Measurements from ENCODE around the gene SHC3. TPM values are rescaled to one million over a fixed set of nuclear protein-coding genes. Genes with fewer than 3 reads are reported as not detected.
A peak's percentile ranks its signal among the peaks of the same experiment; 100 is the strongest.

Gene SHC3
- total RNA-seq, 2 donors from 2014 or later, result not detected

GRCh38 chr9:89178830-89179539, 367 bp upstream of the SHC3 start:
- Mint-ChIP-seq H3K27me3 (peaks cover 42 to 59% of the 10 kb centered on the region in 2 donors), H3K27ac (no peak overlapping the region), H3K4me1 (ENCODE audit: low read depth in 2 of 2) (peaks cover 13 to 16% of the 10 kb centered on the region in 2 donors), H3K36me3 (peaks cover 6% of the 10 kb centered on the region), H3K4me3 (peak overlapping the region; percentile 74), H3K9me3 (no peaks in the 10 kb centered on the region)
- ATAC-seq (no peak), DNase-seq (ENCODE audit: low spot score) (no peak)

DNA sequence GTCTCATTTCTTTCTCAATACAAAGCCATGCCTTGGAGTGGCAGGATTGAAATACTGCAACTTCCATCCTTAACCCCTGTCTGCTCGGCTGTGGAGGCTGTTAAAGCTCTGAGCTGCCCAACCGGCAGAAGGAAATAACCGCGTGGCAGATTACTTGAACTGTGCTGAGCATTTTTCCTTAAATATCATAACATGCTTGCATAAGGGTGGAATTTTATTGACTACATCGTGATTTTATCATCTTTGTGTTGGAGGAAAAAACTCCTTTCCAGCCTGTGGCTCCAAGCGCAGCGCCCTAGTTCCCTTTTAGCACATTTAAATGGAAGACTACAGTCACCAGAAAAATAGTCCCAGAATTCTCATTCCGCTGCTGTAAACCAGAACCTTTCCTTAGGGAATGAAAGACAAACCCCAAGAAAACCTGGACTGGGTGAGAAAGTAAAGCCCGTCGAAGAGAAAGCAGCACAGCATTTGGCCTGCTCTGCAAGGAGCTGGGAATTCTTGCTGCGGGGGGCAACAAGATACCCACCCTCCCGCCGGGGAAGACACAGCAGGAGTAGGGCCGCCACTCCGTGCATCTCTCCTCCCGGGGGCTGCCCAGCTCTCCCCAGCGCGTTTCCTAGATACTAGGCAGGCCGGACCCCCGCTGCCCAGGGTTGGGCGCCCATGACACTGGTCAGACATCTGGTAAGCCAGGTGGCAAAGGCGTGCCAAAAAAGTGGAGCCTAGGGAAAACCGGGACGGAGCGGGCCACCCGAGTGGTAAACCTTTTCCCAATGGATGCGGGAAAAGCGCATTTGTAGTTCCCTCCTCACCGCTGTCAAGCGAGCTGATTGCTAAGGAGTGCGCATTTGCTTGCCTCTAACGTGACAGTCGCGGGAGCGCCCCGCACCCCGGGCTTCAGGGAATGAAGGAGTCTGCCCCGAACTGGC, 1.3 kb downstream of the SHC3 start:
- no peak overlapping the region for H3K27ac Mint-ChIP-seq
- ATAC-seq (no peak), DNase-seq (ENCODE audit: low spot score) (no peak)
- H3K4me1 Mint-ChIP-seq (ENCODE audit: low read depth in 2 of 2), result peaks cover 13 to 16% of the 10 kb centered on the region in 2 donors
- peaks cover 6% of the 10 kb centered on the region for H3K36me3 Mint-ChIP-seq
- H3K9me3 Mint-ChIP-seq, result no peaks in the 10 kb centered on the region
- H3K27me3 Mint-ChIP-seq, result peaks cover 39 to 66% of the 10 kb centered on the region in 2 donors
- H3K4me3 Mint-ChIP-seq, result no peak overlapping the region

GRCh38 chr9:89175828-89176261, 2.8 kb downstream of the SHC3 start:
- no peaks in the 10 kb centered on the region for H3K9me3 Mint-ChIP-seq
- peaks cover 6% of the 10 kb centered on the region for H3K36me3 Mint-ChIP-seq
- H3K27me3 Mint-ChIP-seq, result peaks cover 42 to 74% of the 10 kb centered on the region in 2 donors
- H3K4me1 Mint-ChIP-seq (ENCODE audit: low read depth in 2 of 2), result peaks cover 13 to 16% of the 10 kb centered on the region in 2 donors
- no peak overlapping the region for H3K4me3 Mint-ChIP-seq
- no peak for ATAC-seq
- no peak for DNase-seq (ENCODE audit: low spot score)
- H3K27ac Mint-ChIP-seq, result no peak overlapping the region

DNA sequence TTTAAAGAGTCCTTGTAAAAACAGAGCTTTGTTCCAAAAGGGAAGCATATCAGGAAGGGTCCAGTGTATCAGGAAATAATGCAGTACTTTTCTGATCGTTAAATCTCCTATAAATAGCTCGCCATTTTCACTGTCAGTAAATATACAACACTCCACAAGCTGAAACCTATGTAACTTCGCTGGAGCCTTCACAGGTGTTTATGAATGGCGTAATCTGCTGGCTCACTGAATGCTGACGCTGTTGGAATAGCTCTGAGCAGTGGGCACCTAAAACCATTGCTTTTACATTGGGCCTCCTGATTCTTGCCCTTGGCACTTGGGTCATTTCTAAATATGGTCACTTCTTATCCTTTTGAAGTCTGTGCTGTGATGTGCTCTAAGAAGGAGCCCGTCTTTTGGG, 4.3 kb downstream of the SHC3 start:
- Mint-ChIP-seq H3K27me3 (peaks cover 35 to 60% of the 10 kb centered on the region in 2 donors), H3K36me3 (peaks cover 6% of the 10 kb centered on the region), H3K4me3 (no peak overlapping the region), H3K4me1 (ENCODE audit: low read depth in 2 of 2) (peaks cover 4 to 6% of the 10 kb centered on the region in 2 donors), H3K9me3 (no peaks in the 10 kb centered on the region), H3K27ac (no peak overlapping the region)
- no peak for ATAC-seq
- DNase-seq (ENCODE audit: low spot score), result no peak

DNA sequence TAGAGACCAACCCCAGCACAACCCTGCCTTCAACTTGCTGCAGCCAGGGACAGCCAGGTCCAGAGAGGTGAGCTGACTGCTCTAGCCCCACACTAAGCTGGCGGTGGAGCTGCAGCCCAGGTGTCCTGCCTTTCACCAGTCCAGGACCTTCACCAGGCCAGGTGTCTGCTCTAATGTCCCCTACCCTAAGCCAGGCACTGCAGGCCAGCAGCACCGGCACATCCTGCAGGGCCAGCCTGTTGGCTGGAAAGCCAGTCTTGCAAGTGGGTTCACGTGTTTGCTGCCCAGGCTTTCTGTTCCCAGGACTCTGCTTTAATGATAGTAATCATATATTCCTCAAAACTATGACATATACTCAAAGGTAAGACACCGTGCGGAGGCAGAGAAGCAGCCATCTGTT, 5.5 kb downstream of the SHC3 start:
- ATAC-seq (peak in 1 of 2 donors; percentile 48), DNase-seq (ENCODE audit: low spot score) (no peak)
- no peak overlapping the region for H3K4me3 Mint-ChIP-seq
- H3K27me3 Mint-ChIP-seq, result peaks cover 30 to 51% of the 10 kb centered on the region in 2 donors
- no peaks in the 10 kb centered on the region for H3K36me3 Mint-ChIP-seq
- no peak overlapping the region for H3K27ac Mint-ChIP-seq
- H3K9me3 Mint-ChIP-seq, result no peaks in the 10 kb centered on the region
- H3K4me1 Mint-ChIP-seq (ENCODE audit: low read depth in 2 of 2), result no peaks in the 10 kb centered on the region

DNA sequence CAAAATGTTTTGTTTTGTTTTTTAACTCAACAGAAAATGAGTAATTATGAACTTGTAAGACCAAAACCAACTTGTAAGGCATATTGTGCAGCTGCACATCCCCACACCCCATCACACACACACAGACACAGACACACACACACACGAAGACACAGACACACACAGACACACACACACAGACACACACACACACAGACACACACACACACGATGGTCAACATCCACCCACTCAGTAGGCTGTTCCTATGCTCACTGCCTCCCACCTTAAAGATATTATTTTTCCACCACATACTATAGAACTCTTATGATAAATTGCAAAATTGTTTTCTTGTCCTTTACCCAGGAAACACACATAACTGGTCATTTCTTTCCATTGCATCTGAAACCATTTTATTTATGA, 6.2 kb downstream of the SHC3 start:
- Mint-ChIP-seq H3K27ac (no peak overlapping the region), H3K36me3 (no peaks in the 10 kb centered on the region), H3K4me3 (no peak overlapping the region), H3K9me3 (no peaks in the 10 kb centered on the region), H3K27me3 (peaks cover 30 to 51% of the 10 kb centered on the region in 2 donors), H3K4me1 (ENCODE audit: low read depth in 2 of 2) (no peaks in the 10 kb centered on the region)
- DNase-seq (ENCODE audit: low spot score) (no peak), ATAC-seq (no peak)

DNA sequence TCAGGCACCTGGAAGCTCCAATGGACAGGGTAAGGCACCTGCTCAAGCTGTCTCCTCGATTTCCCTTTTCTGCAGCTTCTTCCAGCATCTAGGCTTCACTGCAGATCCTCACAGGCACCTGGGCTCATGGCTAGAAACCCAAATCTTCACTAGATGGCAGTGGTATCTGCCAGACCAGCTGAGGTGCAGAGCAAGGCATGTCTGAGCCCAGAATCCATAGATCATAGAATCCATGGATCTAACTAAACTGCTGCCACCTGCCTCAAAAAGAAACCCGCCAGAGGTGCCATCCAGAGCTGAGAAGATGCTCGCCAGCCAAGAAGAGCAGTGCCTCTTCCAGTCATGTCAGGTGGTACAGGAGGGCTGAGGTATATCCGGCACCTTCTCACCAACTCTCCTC, 6.9 kb downstream of the SHC3 start:
- peaks cover 31 to 51% of the 10 kb centered on the region in 2 donors for H3K27me3 Mint-ChIP-seq
- ATAC-seq (no peak), DNase-seq (ENCODE audit: low spot score) (no peak)
- H3K36me3 Mint-ChIP-seq, result no peaks in the 10 kb centered on the region
- no peak overlapping the region for H3K4me3 Mint-ChIP-seq
- H3K27ac Mint-ChIP-seq, result no peak overlapping the region
- H3K9me3 Mint-ChIP-seq, result no peaks in the 10 kb centered on the region
- no peaks in the 10 kb centered on the region for H3K4me1 Mint-ChIP-seq (ENCODE audit: low read depth in 2 of 2)

GRCh38 chr9:89171231-89171630, 7.4 kb downstream of the SHC3 start:
- no peak for ATAC-seq
- no peak for DNase-seq (ENCODE audit: low spot score)
- no peaks in the 10 kb centered on the region for H3K36me3 Mint-ChIP-seq
- H3K4me1 Mint-ChIP-seq (ENCODE audit: low read depth in 2 of 2), result no peaks in the 10 kb centered on the region
- H3K9me3 Mint-ChIP-seq, result no peaks in the 10 kb centered on the region
- no peak overlapping the region for H3K27ac Mint-ChIP-seq
- no peak overlapping the region for H3K4me3 Mint-ChIP-seq
- H3K27me3 Mint-ChIP-seq, result peaks cover 33 to 51% of the 10 kb centered on the region in 2 donors

DNA sequence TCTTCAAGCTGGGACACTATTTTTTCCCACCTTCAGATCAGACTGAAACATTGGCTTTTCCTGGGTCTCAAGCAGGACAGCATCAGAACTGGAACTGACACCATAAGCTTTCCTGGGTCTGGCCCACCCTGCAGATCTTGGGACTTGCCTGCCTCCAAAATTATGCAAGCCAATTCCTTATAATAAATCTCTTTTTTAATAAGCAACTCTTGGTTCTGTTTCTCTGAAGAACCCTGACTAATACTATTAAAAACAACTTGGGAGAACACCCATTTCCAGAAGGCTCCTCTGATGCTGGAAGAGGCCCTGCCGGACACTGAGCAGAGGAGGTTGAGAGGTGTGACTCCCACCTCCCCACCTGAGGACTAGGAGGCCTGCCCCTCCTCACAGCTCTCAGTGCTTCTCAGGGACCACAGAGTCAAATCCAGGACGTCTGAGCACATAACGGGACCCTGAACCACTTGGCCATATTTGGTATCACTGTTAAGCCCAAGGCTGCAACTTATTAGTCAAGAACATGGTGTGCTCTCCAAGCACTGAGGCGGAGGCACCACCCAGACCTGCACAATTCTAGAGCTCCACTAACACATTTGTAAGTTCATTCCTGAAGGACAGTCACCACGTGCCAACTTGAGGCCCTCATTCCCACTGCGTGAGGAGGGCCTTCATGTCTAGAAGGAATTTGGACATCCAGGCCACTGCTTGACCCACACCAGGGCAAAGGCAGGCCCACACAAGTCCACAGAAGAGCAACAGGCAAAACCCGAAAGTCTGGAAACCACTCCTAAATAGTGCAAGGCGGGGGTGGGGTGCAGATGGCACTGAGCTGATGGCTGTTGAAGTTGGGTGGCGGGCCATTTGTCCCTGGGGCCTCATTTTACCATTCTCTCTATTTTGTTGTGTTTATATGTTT, 9.5 kb downstream of the SHC3 start:
- H3K9me3 Mint-ChIP-seq, result no peaks in the 10 kb centered on the region
- H3K27ac Mint-ChIP-seq, result no peak overlapping the region
- DNase-seq (ENCODE audit: low spot score), result no peak
- H3K4me3 Mint-ChIP-seq, result no peak overlapping the region
- no peak for ATAC-seq
- H3K27me3 Mint-ChIP-seq, result peaks cover 27 to 52% of the 10 kb centered on the region in 2 donors
- H3K36me3 Mint-ChIP-seq, result no peaks in the 10 kb centered on the region
- no peaks in the 10 kb centered on the region for H3K4me1 Mint-ChIP-seq (ENCODE audit: low read depth in 2 of 2)

GRCh38 chr9:89167788-89168187, 10.8 kb downstream of the SHC3 start:
- Mint-ChIP-seq H3K4me1 (ENCODE audit: low read depth in 2 of 2) (no peaks in the 10 kb centered on the region), H3K27me3 (peaks cover 27 to 46% of the 10 kb centered on the region in 2 donors)

GRCh38 chr9:89166852-89167251, 11.8 kb downstream of the SHC3 start:
- Mint-ChIP-seq H3K36me3 (no peaks in the 10 kb centered on the region), H3K27me3 (peaks cover 18 to 37% of the 10 kb centered on the region in 2 donors), H3K27ac (no peak overlapping the region), H3K9me3 (no peaks in the 10 kb centered on the region), H3K4me3 (no peak overlapping the region), H3K4me1 (ENCODE audit: low read depth in 2 of 2) (no peaks in the 10 kb centered on the region)
- ATAC-seq (no peak), DNase-seq (ENCODE audit: low spot score) (no peak)

More at GRCh38 chr9:89167788-89168187, 10.8 kb downstream of the SHC3 start:
- DNase-seq (ENCODE audit: low spot score) (no peak), ATAC-seq (no peak)
- no peak overlapping the region for H3K4me3 Mint-ChIP-seq
- no peaks in the 10 kb centered on the region for H3K36me3 Mint-ChIP-seq
- no peaks in the 10 kb centered on the region for H3K9me3 Mint-ChIP-seq
- H3K27ac Mint-ChIP-seq, result no peak overlapping the region

GRCh38 chr9:89165880-89166279, 12.7 kb downstream of the SHC3 start:
- ATAC-seq (no peak), DNase-seq (ENCODE audit: low spot score) (no peak)
- Mint-ChIP-seq H3K36me3 (no peaks in the 10 kb centered on the region), H3K9me3 (no peaks in the 10 kb centered on the region), H3K27ac (no peak overlapping the region), H3K4me1 (ENCODE audit: low read depth in 2 of 2) (no peaks in the 10 kb centered on the region), H3K27me3 (peaks cover 18 to 40% of the 10 kb centered on the region in 2 donors), H3K4me3 (no peak overlapping the region)

DNA sequence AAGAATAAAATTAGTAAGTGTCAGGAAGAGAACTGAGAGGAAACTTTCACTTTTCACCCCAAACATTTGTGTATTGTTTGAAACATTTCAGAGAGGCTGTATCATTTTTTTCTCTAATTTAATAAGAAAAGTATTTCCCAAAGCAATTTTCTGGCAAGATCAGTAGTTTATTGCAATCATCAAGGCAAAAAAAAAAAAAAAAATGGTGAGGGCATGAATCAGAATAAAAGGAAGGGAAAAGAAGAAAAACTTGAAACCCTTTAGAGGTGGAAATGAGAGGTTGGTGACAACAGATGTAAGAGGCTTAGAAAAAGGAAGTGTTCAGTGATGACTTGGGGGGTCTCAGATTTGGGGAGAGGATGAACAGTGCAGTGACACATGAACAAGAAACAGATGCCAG, 13.3 kb downstream of the SHC3 start:
- no peak overlapping the region for H3K4me3 Mint-ChIP-seq
- no peaks in the 10 kb centered on the region for H3K36me3 Mint-ChIP-seq
- ATAC-seq (no peak), DNase-seq (ENCODE audit: low spot score) (no peak)
- H3K9me3 Mint-ChIP-seq, result no peaks in the 10 kb centered on the region
- no peak overlapping the region for H3K27ac Mint-ChIP-seq
- H3K4me1 Mint-ChIP-seq (ENCODE audit: low read depth in 2 of 2), result no peaks in the 10 kb centered on the region
- peaks cover 19 to 43% of the 10 kb centered on the region in 2 donors for H3K27me3 Mint-ChIP-seq
